ENCODE measurements around the gene IDH3G.

- no peak for TF ChIP-seq CTCF (conservative IDR thresholded peaks at IDR 0.05; ENCODE audit: low read length)
- no peak for TF ChIP-seq EZH2phosphoT487 (IDR thresholded peaks at IDR 0.05; ENCODE audit: borderline replicate concordance, low read depth, low read length)
These were observed 34.1 kb upstream of the IDH3G start for GRCh38 chrX:153828308-153828707.
